AG04450 (cell line): ENCODE measurements around the gene NPVF. TPM values are rescaled to one million over a fixed set of nuclear protein-coding genes. Genes with fewer than 3 reads are reported as not detected.
A peak's percentile ranks its signal among the peaks of the same experiment; 100 is the strongest.

ENCODE experiments used
- CTCF ChIA-PET: fragments of 300-600, 350-600 bp; formaldehyde crosslinking; extraction: SDS; loops from one replicate; lab custom pipeline; 2022; ENCODE audit warnings: antibody characterized with exemption, inconsistent platforms; lab: Charles Lee
- POLR2A ChIA-PET: fragments of 350-600 bp; formaldehyde crosslinking; extraction: SDS; loops from one replicate; lab custom pipeline; 2021; ENCODE audit warnings: antibody characterized with exemption, inconsistent platforms; lab: Yijun Ruan, JAX
- DNase-seq: peaks from one replicate; pipeline ENCODE4 v3.0.0-alpha.2; 2011; ENCODE audit warnings: low read depth, low spot score
- H3K27ac ChIP-seq: one replicate; pipeline ENCODE4 v1.5.1; 2012; ENCODE audit warnings: low read depth, low read length, control low read depth
- H3K27me3 ChIP-seq: one replicate; pipeline ENCODE4 v1.6.0; 2012; ENCODE audit warnings: low read length; ENCODE audit not compliant: control insufficient read depth, insufficient read depth
- H3K4me3 ChIP-seq: 2 replicates; pipeline ENCODE4 v1.5.1; 2011; ENCODE audit warnings: mild to moderate bottlenecking, low read depth, low read length, control low read depth
- H3K9me3 ChIP-seq: 2 replicates; pipeline ENCODE4 v1.5.1; 2012; ENCODE audit warnings: low read length; ENCODE audit not compliant: control insufficient read depth, insufficient read depth
- polyA plus RNA-seq: library from polyadenylated mRNA; depleted of rRNA; stranded (reverse); fragments of >200 nt; gene quantifications from 2 replicates; pipeline ENCODE4 v1.2.3, GENCODE V29; 2011
- TF ChIP-seq, protein P1 (sequence below): IDR thresholded peaks from 2 replicates; pipeline ENCODE4 v1.5.1; 2011; ENCODE audit warnings: low read depth, low read length, control low read depth, inconsistent platforms

Gene NPVF
- polyA plus RNA-seq, 1 experiment, result not detected

GRCh38 chr7:25189197-25189596 is 39.1 kb downstream of the NPVF start:
- ChIA-PET CTCF (interaction anchor here (1.2 to 5.0 kb wide), 2 partner anchors 9 to 28 kb away, joined by 5 to 35 read pairs; a partner anchor contains a TSS), POLR2A (no interaction called here)
- TF ChIP-seq, protein P1, sequence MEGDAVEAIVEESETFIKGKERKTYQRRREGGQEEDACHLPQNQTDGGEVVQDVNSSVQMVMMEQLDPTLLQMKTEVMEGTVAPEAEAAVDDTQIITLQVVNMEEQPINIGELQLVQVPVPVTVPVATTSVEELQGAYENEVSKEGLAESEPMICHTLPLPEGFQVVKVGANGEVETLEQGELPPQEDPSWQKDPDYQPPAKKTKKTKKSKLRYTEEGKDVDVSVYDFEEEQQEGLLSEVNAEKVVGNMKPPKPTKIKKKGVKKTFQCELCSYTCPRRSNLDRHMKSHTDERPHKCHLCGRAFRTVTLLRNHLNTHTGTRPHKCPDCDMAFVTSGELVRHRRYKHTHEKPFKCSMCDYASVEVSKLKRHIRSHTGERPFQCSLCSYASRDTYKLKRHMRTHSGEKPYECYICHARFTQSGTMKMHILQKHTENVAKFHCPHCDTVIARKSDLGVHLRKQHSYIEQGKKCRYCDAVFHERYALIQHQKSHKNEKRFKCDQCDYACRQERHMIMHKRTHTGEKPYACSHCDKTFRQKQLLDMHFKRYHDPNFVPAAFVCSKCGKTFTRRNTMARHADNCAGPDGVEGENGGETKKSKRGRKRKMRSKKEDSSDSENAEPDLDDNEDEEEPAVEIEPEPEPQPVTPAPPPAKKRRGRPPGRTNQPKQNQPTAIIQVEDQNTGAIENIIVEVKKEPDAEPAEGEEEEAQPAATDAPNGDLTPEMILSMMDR, result no peak

GRCh38 chr7:25187932-25188331 is 40.4 kb downstream of the NPVF start:
- DNase-seq, result no peak
- H3K27ac ChIP-seq, result no peak overlapping the region

More at GRCh38 chr7:25189197-25189596, 39.1 kb downstream of the NPVF start:
- Histone ChIP-seq H3K4me3 (no peak overlapping the region), H3K27ac (no peak overlapping the region), H3K9me3 (no peaks in the 10 kb centered on the region; the same call in 1 of the 2 replicates), H3K27me3 (peaks cover 3% of the 10 kb centered on the region)
- DNase-seq, result no peak

DNA sequence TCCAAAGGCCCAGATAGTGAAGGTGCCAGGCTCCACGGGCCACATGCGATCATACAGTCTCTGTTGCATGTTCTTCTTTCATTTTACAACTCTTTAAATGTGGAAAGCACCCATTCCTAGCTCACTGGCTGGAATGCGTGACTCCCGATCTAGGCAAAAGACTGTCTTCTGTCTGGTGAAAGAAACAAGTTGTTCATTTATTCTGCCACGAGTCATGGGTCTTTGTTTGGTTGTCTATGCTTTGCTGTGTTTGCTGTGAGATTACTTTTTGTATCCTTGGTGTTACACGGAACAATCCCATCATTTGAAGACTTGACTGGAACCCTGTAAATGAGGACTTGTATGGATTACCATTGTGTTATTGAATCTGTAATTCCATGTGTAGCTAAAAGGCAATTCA is 41.9 kb downstream of the NPVF start:
- DNase-seq, result no peak
- Histone ChIP-seq H3K9me3 (no peaks in the 10 kb centered on the region; the same call in 1 of the 2 replicates), H3K27ac (no peak overlapping the region), H3K4me3 (no peak overlapping the region), H3K27me3 (peaks cover 3% of the 10 kb centered on the region)
- CTCF ChIA-PET, result interaction anchor here (1.9 kb wide), 1 partner anchor 31 kb away, joined by 6 read pairs; no protein-coding TSS in a partner anchor
- TF ChIP-seq, protein P1, result no peak
- POLR2A ChIA-PET, result no interaction called here

More at GRCh38 chr7:25187932-25188331, 40.4 kb downstream of the NPVF start:
- POLR2A ChIA-PET, result no interaction called here
- CTCF ChIA-PET, result no interaction called here
- TF ChIP-seq, protein P1, result no peak
- no peak overlapping the region for H3K4me3 ChIP-seq
- peaks cover 3% of the 10 kb centered on the region for H3K27me3 ChIP-seq
- H3K9me3 ChIP-seq, result no peaks in the 10 kb centered on the region; the same call in 1 of the 2 replicates

DNA sequence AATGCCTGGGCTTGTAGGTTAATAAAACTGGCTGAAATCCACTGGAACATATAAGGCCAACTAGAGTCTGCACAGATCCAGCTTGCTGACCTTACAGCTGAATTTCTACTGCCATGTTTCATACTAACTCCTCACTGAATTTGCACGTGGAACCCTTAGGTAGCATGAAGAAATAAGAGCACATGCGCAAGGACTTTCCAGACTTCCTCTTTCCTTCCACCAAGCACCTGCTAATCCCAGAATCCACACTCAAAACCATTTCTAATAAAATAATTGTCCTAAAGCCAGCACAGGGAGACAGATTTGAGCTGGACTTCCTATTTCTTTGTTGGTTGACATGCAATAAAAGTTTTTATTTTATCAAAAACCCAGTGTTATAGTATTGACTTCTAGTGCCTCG is 46.8 kb downstream of the NPVF start:
- DNase-seq, result no peak
- Histone ChIP-seq H3K27ac (no peak overlapping the region), H3K9me3 (peaks cover 2% of the 10 kb centered on the region; the same call in 1 of the 2 replicates), H3K4me3 (no peak overlapping the region), H3K27me3 (no peaks in the 10 kb centered on the region)
- ChIA-PET CTCF (no interaction called here), POLR2A (no interaction called here)
- TF ChIP-seq, protein P1, result no peak

DNA sequence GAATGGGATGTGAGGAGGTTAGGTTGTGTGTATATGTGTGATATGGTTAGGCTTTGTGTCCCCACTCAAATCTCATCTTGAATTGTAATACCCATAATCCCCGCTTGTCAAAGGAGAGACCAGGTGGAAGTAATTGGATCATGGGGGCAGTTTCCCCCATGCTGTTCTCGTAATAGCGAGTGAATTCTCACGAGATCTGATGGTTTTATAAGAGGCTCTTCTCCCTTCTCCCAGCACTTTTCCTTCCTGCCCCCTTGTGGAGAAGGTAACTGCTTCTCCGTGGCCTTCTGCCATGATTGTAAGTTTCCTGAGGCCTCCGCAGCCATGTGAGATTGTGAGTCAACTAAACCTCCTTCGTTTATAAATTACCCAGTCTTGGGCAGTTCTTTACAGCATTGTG is 47.3 kb downstream of the NPVF start:
- H3K27me3 ChIP-seq, result no peaks in the 10 kb centered on the region
- DNase-seq, result no peak
- POLR2A ChIA-PET, result interaction anchor here (1.2 kb wide), 1 partner anchor 56 kb away, joined by 11 read pairs; the partner anchor contains the start of gene CYCS
- H3K27ac ChIP-seq, result no peak overlapping the region
- no peak overlapping the region for H3K4me3 ChIP-seq
- CTCF ChIA-PET, result interaction anchor here (0.5 to 1.5 kb wide), 46 partner anchors 9 to 1500 kb away, joined by 3 to 35 read pairs (median 4); partner anchors contain the start of gene CYCS
- TF ChIP-seq, protein P1, result peak; percentile 17; the same call in 1 of the 2 replicates
- H3K9me3 ChIP-seq, result peaks cover 2% of the 10 kb centered on the region; the same call in 1 of the 2 replicates
